HepG2 (cell line): ENCODE results near the gene ECT2. TPM values are rescaled to one million over a fixed set of nuclear protein-coding genes. Genes with fewer than 3 reads are reported as not detected.

ENCODE experiments used
- GLI4 ChIP-seq: sonication (generic); formaldehyde crosslinking; IDR thresholded peaks from 2 replicates; pipeline ENCODE4 v1.5.1; 2020; ENCODE audit warnings: missing genetic modification reagents, mild to moderate bottlenecking, moderate library complexity, borderline replicate concordance
- HNF4G ChIP-seq, 2 experiments: sonication (generic) in 1 of 2; formaldehyde crosslinking in 1 of 2; IDR thresholded peaks; 2 replicates each; pipeline versions ENCODE4 v1.4.0 to v1.6.1; 2011 to 2020; ENCODE audit warnings: borderline replicate concordance in 2 of 2, low read depth in 2 of 2, mild to moderate bottlenecking in 2 of 2, low read length in 1 of 2, missing genetic modification reagents in 1 of 2, moderate library complexity in 1 of 2
- NCOA5 ChIP-seq: sonication (generic); formaldehyde crosslinking; IDR thresholded peaks from 2 replicates; pipeline ENCODE4 v1.4.0; 2020; ENCODE audit warnings: missing genetic modification reagents
- NPAS2 ChIP-seq: sonication (generic); formaldehyde crosslinking; IDR thresholded peaks from 2 replicates; pipeline ENCODE4 v1.8.0; 2022; ENCODE audit warnings: mild to moderate bottlenecking, missing genetic modification reagents, borderline replicate concordance
- PHF20 ChIP-seq: sonication (generic); formaldehyde crosslinking; IDR thresholded peaks from 2 replicates; pipeline ENCODE4 v1.5.0; 2020; ENCODE audit warnings: mild to moderate bottlenecking, missing genetic modification reagents
- THYN1 ChIP-seq: sonication (generic); formaldehyde crosslinking; IDR thresholded peaks from 2 replicates; pipeline ENCODE4 v1.8.1; 2023; ENCODE audit warnings: low read depth, mild to moderate bottlenecking, moderate library complexity, missing genetic modification reagents, borderline replicate concordance
- YY1 ChIP-seq: IDR thresholded peaks from 2 replicates; pipeline ENCODE4 v1.6.1; 2011; ENCODE audit warnings: low read length, low read depth, moderate library complexity, mild to moderate bottlenecking; ENCODE audit not compliant: insufficient read depth, insufficient replicate concordance
- ZC3H13 ChIP-seq: sonication (generic); formaldehyde crosslinking; IDR thresholded peaks from 2 replicates; pipeline ENCODE4 v1.8.1; 2023; ENCODE audit warnings: mild to moderate bottlenecking, missing genetic modification reagents, moderate library complexity
- ZNF768 ChIP-seq: sonication (generic); formaldehyde crosslinking; IDR thresholded peaks from 2 replicates; pipeline ENCODE4 v1.4.0; 2020; ENCODE audit warnings: missing genetic modification reagents
- polyA plus RNA-seq, 8 experiments: library from polyadenylated mRNA; depleted of rRNA in 3 of 8; stranded (reverse) in 7 of 8; unstranded in 1 of 8; fragments of >200 nt; fragmentation: Illumina TruSeq in 4 of 8; extraction: Trizol in 4 of 8; gene quantifications; 2 replicates each; pipeline versions ENCODE4 v1.2.1 to v1.2.3, GENCODE V29; 2011 to 2016; ENCODE audit warnings: low read depth in 4 of 8, missing spikeins in 1 of 8, mixed read lengths in 1 of 8; ENCODE audit not compliant: insufficient read depth in 1 of 8
- total RNA-seq, 5 experiments: library from RNA; depleted of rRNA; stranded (reverse); fragments of >200 nt; fragmentation: Illumina TruSeq; extraction: Trizol; gene quantifications; 2 replicates each; pipeline ENCODE4 v1.2.3, GENCODE V29; 2016; ENCODE audit warnings: low read depth in 1 of 5
- TF ChIP-seq, protein P1 (sequence below): sonication (generic); formaldehyde crosslinking; IDR thresholded peaks from 2 replicates; pipeline ENCODE4 v1.4.0; 2020; ENCODE audit warnings: missing genetic modification reagents
- TF ChIP-seq, protein P2 (sequence below): sonication (generic); formaldehyde crosslinking; IDR thresholded peaks from 2 replicates; pipeline ENCODE4 v1.5.1; 2020; ENCODE audit warnings: mild to moderate bottlenecking, missing genetic modification reagents, moderate library complexity
- TF ChIP-seq, protein P3 (sequence below): IDR thresholded peaks from 2 replicates; pipeline ENCODE4 v1.6.1; 2012; ENCODE audit warnings: low read length, improper control_type of control experiment
- TF ChIP-seq, protein P4 (sequence below): sonication (generic); formaldehyde crosslinking; IDR thresholded peaks from 2 replicates; pipeline ENCODE4 v1.9.0; 2022; ENCODE audit warnings: missing genetic modification reagents, mild to moderate bottlenecking, borderline replicate concordance

ECT2 gene
- total and polyA plus RNA-seq, 2 of the 13 experiments (the other 11 are each of a cell fraction or from before 2014, with no cell fraction given) = 21.6 to 52.0 TPM

DNA sequence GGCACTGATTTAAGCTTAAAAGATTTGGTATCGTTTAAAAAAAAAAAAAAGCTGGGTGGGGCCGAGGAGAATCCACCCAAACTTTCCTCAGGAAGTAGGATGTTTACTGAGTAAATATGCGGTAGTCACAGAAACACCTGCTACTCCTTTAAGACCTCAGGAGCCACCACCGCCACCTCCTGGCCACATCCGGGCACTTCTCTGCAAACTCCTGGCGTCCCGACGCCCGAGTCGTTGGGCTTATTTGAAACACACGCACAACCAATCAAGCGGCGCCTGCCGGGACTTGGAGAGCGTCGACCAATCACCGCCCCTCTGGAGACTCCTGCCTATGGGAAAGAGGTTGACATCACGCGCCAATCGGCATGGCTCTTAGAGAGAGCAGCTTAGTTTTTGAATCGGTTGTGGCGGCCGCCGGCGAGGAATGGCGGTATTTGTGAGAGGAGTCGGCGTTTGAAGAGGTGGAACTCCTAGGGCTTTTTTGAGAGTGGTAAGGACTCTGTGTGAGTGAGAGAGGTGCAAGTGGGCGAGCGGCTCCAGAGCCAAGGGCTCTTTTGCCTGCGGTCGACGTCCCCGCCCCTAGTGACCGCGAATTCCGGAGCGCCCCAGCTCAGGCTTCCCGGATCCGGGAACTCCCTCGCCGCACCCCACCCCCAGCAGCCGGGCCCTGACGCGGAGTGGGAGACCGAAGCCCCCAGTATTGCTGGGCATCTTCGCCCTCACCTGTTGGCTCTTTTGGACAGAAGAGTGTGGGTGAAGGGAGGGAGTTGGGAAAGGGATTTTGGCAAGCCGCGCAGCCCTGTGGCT, at the start of gene ECT2 (continued):
- TF ChIP-seq NCOA5 (CRISPR knock-in tag) = no peak
- TF ChIP-seq, protein P1, sequence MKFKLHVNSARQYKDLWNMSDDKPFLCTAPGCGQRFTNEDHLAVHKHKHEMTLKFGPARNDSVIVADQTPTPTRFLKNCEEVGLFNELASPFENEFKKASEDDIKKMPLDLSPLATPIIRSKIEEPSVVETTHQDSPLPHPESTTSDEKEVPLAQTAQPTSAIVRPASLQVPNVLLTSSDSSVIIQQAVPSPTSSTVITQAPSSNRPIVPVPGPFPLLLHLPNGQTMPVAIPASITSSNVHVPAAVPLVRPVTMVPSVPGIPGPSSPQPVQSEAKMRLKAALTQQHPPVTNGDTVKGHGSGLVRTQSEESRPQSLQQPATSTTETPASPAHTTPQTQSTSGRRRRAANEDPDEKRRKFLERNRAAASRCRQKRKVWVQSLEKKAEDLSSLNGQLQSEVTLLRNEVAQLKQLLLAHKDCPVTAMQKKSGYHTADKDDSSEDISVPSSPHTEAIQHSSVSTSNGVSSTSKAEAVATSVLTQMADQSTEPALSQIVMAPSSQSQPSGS = no peak; the same call in 1 of the 2 replicates
- peak; percentile 37; the same call in 1 of the 2 replicates for TF ChIP-seq PHF20 (CRISPR knock-in tag)
- TF ChIP-seq HNF4G (IDR thresholded peaks at IDR 0.05; ENCODE audit: borderline replicate concordance, low read depth, low read length) = no peak
- TF ChIP-seq HNF4G (CRISPR knock-in tag; IDR thresholded peaks at IDR 0.05; ENCODE audit: borderline replicate concordance, low read depth) = no peak; the same call in 1 of the 2 replicates
- no peak for TF ChIP-seq THYN1
- 0 out of 2 replicates have a peak, but pooled peaks have one; percentile 20 for TF ChIP-seq ZC3H13 (CRISPR knock-in tag)
- TF ChIP-seq GLI4 (CRISPR knock-in tag) = no peak
- TF ChIP-seq ZNF768 (CRISPR knock-in tag) = peak; percentile 38; the same call in 1 of the 2 replicates
- no peak for TF ChIP-seq NPAS2 (CRISPR knock-in tag)
- TF ChIP-seq, protein P2, sequence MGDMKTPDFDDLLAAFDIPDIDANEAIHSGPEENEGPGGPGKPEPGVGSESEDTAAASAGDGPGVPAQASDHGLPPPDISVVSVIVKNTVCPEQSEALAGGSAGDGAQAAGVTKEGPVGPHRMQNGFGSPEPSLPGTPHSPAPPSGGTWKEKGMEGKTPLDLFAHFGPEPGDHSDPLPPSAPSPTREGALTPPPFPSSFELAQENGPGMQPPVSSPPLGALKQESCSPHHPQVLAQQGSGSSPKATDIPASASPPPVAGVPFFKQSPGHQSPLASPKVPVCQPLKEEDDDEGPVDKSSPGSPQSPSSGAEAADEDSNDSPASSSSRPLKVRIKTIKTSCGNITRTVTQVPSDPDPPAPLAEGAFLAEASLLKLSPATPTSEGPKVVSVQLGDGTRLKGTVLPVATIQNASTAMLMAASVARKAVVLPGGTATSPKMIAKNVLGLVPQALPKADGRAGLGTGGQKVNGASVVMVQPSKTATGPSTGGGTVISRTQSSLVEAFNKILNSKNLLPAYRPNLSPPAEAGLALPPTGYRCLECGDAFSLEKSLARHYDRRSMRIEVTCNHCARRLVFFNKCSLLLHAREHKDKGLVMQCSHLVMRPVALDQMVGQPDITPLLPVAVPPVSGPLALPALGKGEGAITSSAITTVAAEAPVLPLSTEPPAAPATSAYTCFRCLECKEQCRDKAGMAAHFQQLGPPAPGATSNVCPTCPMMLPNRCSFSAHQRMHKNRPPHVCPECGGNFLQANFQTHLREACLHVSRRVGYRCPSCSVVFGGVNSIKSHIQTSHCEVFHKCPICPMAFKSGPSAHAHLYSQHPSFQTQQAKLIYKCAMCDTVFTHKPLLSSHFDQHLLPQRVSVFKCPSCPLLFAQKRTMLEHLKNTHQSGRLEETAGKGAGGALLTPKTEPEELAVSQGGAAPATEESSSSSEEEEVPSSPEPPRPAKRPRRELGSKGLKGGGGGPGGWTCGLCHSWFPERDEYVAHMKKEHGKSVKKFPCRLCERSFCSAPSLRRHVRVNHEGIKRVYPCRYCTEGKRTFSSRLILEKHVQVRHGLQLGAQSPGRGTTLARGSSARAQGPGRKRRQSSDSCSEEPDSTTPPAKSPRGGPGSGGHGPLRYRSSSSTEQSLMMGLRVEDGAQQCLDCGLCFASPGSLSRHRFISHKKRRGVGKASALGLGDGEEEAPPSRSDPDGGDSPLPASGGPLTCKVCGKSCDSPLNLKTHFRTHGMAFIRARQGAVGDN (CRISPR knock-in tag) = peak; percentile 69
- TF ChIP-seq, protein P3, sequence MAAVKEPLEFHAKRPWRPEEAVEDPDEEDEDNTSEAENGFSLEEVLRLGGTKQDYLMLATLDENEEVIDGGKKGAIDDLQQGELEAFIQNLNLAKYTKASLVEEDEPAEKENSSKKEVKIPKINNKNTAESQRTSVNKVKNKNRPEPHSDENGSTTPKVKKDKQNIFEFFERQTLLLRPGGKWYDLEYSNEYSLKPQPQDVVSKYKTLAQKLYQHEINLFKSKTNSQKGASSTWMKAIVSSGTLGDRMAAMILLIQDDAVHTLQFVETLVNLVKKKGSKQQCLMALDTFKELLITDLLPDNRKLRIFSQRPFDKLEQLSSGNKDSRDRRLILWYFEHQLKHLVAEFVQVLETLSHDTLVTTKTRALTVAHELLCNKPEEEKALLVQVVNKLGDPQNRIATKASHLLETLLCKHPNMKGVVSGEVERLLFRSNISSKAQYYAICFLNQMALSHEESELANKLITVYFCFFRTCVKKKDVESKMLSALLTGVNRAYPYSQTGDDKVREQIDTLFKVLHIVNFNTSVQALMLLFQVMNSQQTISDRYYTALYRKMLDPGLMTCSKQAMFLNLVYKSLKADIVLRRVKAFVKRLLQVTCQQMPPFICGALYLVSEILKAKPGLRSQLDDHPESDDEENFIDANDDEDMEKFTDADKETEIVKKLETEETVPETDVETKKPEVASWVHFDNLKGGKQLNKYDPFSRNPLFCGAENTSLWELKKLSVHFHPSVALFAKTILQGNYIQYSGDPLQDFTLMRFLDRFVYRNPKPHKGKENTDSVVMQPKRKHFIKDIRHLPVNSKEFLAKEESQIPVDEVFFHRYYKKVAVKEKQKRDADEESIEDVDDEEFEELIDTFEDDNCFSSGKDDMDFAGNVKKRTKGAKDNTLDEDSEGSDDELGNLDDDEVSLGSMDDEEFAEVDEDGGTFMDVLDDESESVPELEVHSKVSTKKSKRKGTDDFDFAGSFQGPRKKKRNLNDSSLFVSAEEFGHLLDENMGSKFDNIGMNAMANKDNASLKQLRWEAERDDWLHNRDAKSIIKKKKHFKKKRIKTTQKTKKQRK = no peak
- TF ChIP-seq, protein P4, sequence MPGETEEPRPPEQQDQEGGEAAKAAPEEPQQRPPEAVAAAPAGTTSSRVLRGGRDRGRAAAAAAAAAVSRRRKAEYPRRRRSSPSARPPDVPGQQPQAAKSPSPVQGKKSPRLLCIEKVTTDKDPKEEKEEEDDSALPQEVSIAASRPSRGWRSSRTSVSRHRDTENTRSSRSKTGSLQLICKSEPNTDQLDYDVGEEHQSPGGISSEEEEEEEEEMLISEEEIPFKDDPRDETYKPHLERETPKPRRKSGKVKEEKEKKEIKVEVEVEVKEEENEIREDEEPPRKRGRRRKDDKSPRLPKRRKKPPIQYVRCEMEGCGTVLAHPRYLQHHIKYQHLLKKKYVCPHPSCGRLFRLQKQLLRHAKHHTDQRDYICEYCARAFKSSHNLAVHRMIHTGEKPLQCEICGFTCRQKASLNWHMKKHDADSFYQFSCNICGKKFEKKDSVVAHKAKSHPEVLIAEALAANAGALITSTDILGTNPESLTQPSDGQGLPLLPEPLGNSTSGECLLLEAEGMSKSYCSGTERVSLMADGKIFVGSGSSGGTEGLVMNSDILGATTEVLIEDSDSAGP = peak; percentile 98
- TF ChIP-seq YY1 = peak; percentile 73
